H9 (cell line): ENCODE measurements around the gene RERE. TPM values are rescaled to one million over a fixed set of nuclear protein-coding genes. Genes with fewer than 3 reads are reported as not detected.

Experiments used
- DNase-seq: peaks from one replicate; pipeline ENCODE4 v3.0.0-alpha.2; 2017
- H2AFZ ChIP-seq: one replicate; pipeline ENCODE4 v1.6.1; 2013; ENCODE audit warnings: mild to moderate bottlenecking, low read length, control low read depth, moderate library complexity
- H2AK5ac ChIP-seq: 2 replicates; pipeline ENCODE4 v1.6.1; 2013; ENCODE audit warnings: low read length, control low read depth, mixed read lengths; ENCODE audit not compliant: insufficient read length
- H2BK120ac ChIP-seq: one replicate; pipeline ENCODE4 v1.6.1; 2013; ENCODE audit warnings: low read depth, mild to moderate bottlenecking, low read length, control low read depth, inconsistent platforms; ENCODE audit not compliant: poor library complexity, severe bottlenecking
- H2BK12ac ChIP-seq: 2 replicates; pipeline ENCODE4 v1.6.1; 2013; ENCODE audit warnings: low read length, control low read depth, mixed read lengths, low read depth; ENCODE audit not compliant: insufficient read length
- H2BK15ac ChIP-seq: 2 replicates; pipeline ENCODE4 v1.6.1; 2013; ENCODE audit warnings: low read depth, low read length, control low read depth
- H2BK20ac ChIP-seq: one replicate; pipeline ENCODE4 v1.6.1; 2013; ENCODE audit warnings: low read depth, mild to moderate bottlenecking, low read length, control low read depth, inconsistent platforms; ENCODE audit not compliant: poor library complexity, severe bottlenecking
- H2BK5ac ChIP-seq: 2 replicates; pipeline ENCODE4 v1.6.1; 2013; ENCODE audit warnings: low read length, control low read depth, mixed read lengths; ENCODE audit not compliant: insufficient read length
- H3K14ac ChIP-seq: 2 replicates; pipeline ENCODE4 v1.6.1; 2013; ENCODE audit warnings: low read length, control low read depth; ENCODE audit not compliant: insufficient read depth
- H3K18ac ChIP-seq: 2 replicates; pipeline ENCODE4 v1.6.1; 2013; ENCODE audit warnings: low read depth, mild to moderate bottlenecking, mixed read lengths, low read length, control low read depth; ENCODE audit not compliant: insufficient read length
- H3K23ac ChIP-seq: 2 replicates; pipeline ENCODE4 v1.6.1; 2013; ENCODE audit warnings: low read length, control low read depth, mixed read lengths, low read depth; ENCODE audit not compliant: insufficient read length
- H3K23me2 ChIP-seq: 2 replicates; pipeline ENCODE4 v1.6.1; 2013; ENCODE audit warnings: low read depth, mild to moderate bottlenecking, mixed read lengths, low read length, control low read depth; ENCODE audit not compliant: insufficient read length, poor library complexity, severe bottlenecking
- H3K27ac ChIP-seq: 2 replicates; pipeline ENCODE4 v1.5.1; 2013; ENCODE audit warnings: low read length, control low read depth, mixed read lengths, low read depth; ENCODE audit not compliant: insufficient read length
- H3K27me3 ChIP-seq: 2 replicates; pipeline ENCODE4 v1.6.1; 2013; ENCODE audit warnings: low read length, control low read depth, inconsistent platforms; ENCODE audit not compliant: insufficient read depth
- H3K4ac ChIP-seq: 2 replicates; pipeline ENCODE4 v1.6.1; 2013; ENCODE audit warnings: low read depth, mild to moderate bottlenecking, control low read depth, inconsistent platforms, low read length, moderate library complexity
- H3K4me1 ChIP-seq: 2 replicates; pipeline ENCODE4 v1.6.1; 2013; ENCODE audit warnings: low read length, control low read depth, inconsistent platforms; ENCODE audit not compliant: insufficient read depth
- H3K4me2 ChIP-seq: 2 replicates; pipeline ENCODE4 v1.6.1; 2013; ENCODE audit warnings: low read length, control low read depth, mixed read lengths; ENCODE audit not compliant: insufficient read length, insufficient read depth
- H3K56ac ChIP-seq: 2 replicates; pipeline ENCODE4 v1.6.1; 2013; ENCODE audit warnings: low read depth, mild to moderate bottlenecking, mixed read lengths, low read length, control low read depth; ENCODE audit not compliant: insufficient read length
- H3K79me1 ChIP-seq: 2 replicates; pipeline ENCODE4 v1.6.1; 2013; ENCODE audit warnings: low read depth, mild to moderate bottlenecking, moderate library complexity, low read length, control low read depth, inconsistent platforms; ENCODE audit not compliant: insufficient read depth, poor library complexity, severe bottlenecking
- H3K79me2 ChIP-seq: 2 replicates; pipeline ENCODE4 v1.6.1; 2013; ENCODE audit warnings: low read length, control low read depth, inconsistent platforms; ENCODE audit not compliant: insufficient read depth
- H3K9ac ChIP-seq: 2 replicates; pipeline ENCODE4 v1.6.1; 2013; ENCODE audit warnings: low read length, control low read depth, mixed read lengths; ENCODE audit not compliant: insufficient read length; ENCODE audit errors: extremely low read depth
- H3K9me3 ChIP-seq: one replicate; pipeline ENCODE4 v1.6.1; 2013; ENCODE audit warnings: low read depth, low read length, inconsistent platforms; ENCODE audit not compliant: control insufficient read depth
- H3T11ph ChIP-seq: one replicate; pipeline ENCODE4 v1.6.1; 2013; ENCODE audit warnings: mild to moderate bottlenecking, low read length, control low read depth, inconsistent platforms
- H4K20me1 ChIP-seq: one replicate; pipeline ENCODE4 v1.6.1; 2013; ENCODE audit not compliant: control insufficient read depth, insufficient read length, insufficient read depth
- H4K5ac ChIP-seq: 2 replicates; pipeline ENCODE4 v1.6.1; 2013; ENCODE audit warnings: low read depth, mild to moderate bottlenecking, mixed read lengths, low read length, control low read depth; ENCODE audit not compliant: insufficient read length
- H4K8ac ChIP-seq: replicated peaks from 2 replicates; pipeline ENCODE4 v1.6.1; 2013; ENCODE audit warnings: low read length, control low read depth, mixed read lengths, low read depth; ENCODE audit not compliant: insufficient read length
- H4K91ac ChIP-seq: 2 replicates; pipeline ENCODE4 v1.6.1; 2013; ENCODE audit warnings: low read depth, mild to moderate bottlenecking, moderate library complexity, mixed read lengths, low read length, control low read depth; ENCODE audit not compliant: insufficient read length
- H3K27ac Mint-ChIP-seq, 3 experiments: 2 replicates in 2 of 3; 3 replicates in 1 of 3; pipeline ENCODE4 v1.8.0; 2020 to 2021; ENCODE audit warnings: mixed read lengths in 3 of 3, mild to moderate bottlenecking in 1 of 3, moderate library complexity in 1 of 3
- H3K27me3 Mint-ChIP-seq: 2 replicates; pipeline ENCODE4 v1.8.0; 2021; ENCODE audit warnings: low read depth, mild to moderate bottlenecking, moderate library complexity, mixed read lengths
- H3K36me3 Mint-ChIP-seq, 3 experiments: 2 replicates in 2 of 3; 3 replicates in 1 of 3; pipeline ENCODE4 v1.8.0; 2020 to 2021; ENCODE audit warnings: low read depth in 3 of 3, mixed read lengths in 3 of 3; ENCODE audit not compliant: insufficient read depth in 1 of 3
- H3K4me1 Mint-ChIP-seq, 2 experiments: 2 replicates each; pipeline ENCODE4 v1.8.0; 2020; ENCODE audit warnings: mixed read lengths in 2 of 2
- H3K4me3 Mint-ChIP-seq, 2 experiments: 2 replicates in 1 of 2; 3 replicates in 1 of 2; pipeline ENCODE4 v1.8.0; 2020 to 2021; ENCODE audit warnings: mild to moderate bottlenecking in 2 of 2, mixed read lengths in 2 of 2, moderate library complexity in 1 of 2
- H3K9me3 Mint-ChIP-seq, 2 experiments: 2 replicates in 1 of 2; 3 replicates in 1 of 2; pipeline ENCODE4 v1.8.0; 2020; ENCODE audit warnings: mild to moderate bottlenecking in 2 of 2, mixed read lengths in 2 of 2, moderate library complexity in 1 of 2
- CTCF ChIP-seq: fragments of 200-600 bp; sonication (generic); conservative IDR thresholded peaks from 3 replicates; pipeline ENCODE4 v1.8.0; 2021; ENCODE audit warnings: antibody characterized with exemption, mild to moderate bottlenecking
- WGBS: extraction: QIAGEN DNeasy Blood & Tissue Kit; methylation state at CpG from one replicate; pipeline ENCODE4 v1.1.7; 2013; ENCODE audit warnings: missing lambda C conversion rate, low lambda C conversion rate, mixed read lengths; ENCODE audit not compliant: insufficient read length; ENCODE audit errors: extremely low coverage; 5-methylcytosine and 5-hydroxymethylcytosine counted together
- total RNA-seq: library from RNA; stranded (reverse); gene quantifications from 2 replicates; pipeline ENCODE4 v1.2.1, GENCODE V29; 2021

The RERE gene
- total RNA-seq, 1 experiment from 2014 or later = 103 TPM

GRCh38 chr1:8567146-8567545 lies 250.3 kb downstream of the RERE start:
- Histone ChIP-seq H3K27me3 (no peaks in the 10 kb centered on the region), H3K23me2 (no peaks in the 10 kb centered on the region), H4K20me1 (no peaks in the 10 kb centered on the region), H3K4me2 (no peak overlapping the region), H2BK120ac (no peak overlapping the region), H3K27ac (no peak overlapping the region), H4K5ac (no peak overlapping the region), H2BK5ac (no peak overlapping the region), H3T11ph (no peak overlapping the region), H4K91ac (no peak overlapping the region), H2BK20ac (no peak overlapping the region), H2BK12ac (no peak overlapping the region), H2BK15ac (no peak overlapping the region), H3K18ac (no peak overlapping the region), H3K23ac (no peak overlapping the region), H3K56ac (no peak overlapping the region), H2AK5ac (no peak overlapping the region), H3K79me2 (peaks cover 11% of the 10 kb centered on the region; the same call in 1 of the 2 replicates), H3K4ac (no peak overlapping the region), H2AFZ (no peak overlapping the region), H3K4me1 (peaks cover 4% of the 10 kb centered on the region; the same call in 1 of the 2 replicates), H4K8ac (no peak overlapping the region), H3K79me1 (peaks cover 4% of the 10 kb centered on the region), H3K9ac (no peak overlapping the region), H3K14ac (no peak overlapping the region), H3K9me3 (no peaks in the 10 kb centered on the region)
- Mint-ChIP-seq H3K4me3 (no peak overlapping the region), H3K4me1 (peaks cover 23 to 29% of the 10 kb centered on the region in 2 experiments), H3K27me3 (no peaks in the 10 kb centered on the region), H3K36me3 (peaks cover 0 to 3% (median 0%) of the 10 kb centered on the region in 3 experiments; a peak in 2 of 7 replicates), H3K27ac (peak overlapping the region in 1 of 3 experiments; percentile 80; a peak in 1 of 7 replicates), H3K9me3 (no peaks in the 10 kb centered on the region)
- no peak for TF ChIP-seq CTCF
- no CpG with 5 or more reads among the region's 1 CpG for WGBS
- no peak for DNase-seq
